ENCODE results near the gene PLEKHA1.

PLEKHA1 gene

GRCh38 chr10:122347170-122347841 is 27.2 kb upstream of the PLEKHA1 start:
- no peak for DNase-seq

DNA sequence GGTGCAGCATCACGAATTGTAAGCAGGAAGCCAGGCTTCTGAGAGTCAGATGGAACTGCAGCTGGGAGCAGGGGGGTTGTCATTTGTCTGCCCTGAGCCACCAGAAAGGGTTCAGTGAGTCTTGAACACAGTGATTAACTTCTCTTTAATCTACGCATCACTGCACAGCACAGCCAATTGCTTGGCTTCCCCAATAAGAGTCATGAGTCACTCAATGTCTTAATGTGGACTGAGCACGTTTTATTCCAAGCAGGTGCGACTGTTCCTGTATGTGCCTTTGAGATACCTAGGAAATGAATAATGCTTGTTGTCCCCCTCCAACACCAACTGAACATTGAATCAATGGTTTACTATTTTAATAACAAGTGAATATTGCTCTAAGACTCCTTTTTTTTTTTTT is 26.0 kb upstream of the PLEKHA1 start:
- no peak for DNase-seq

DNA sequence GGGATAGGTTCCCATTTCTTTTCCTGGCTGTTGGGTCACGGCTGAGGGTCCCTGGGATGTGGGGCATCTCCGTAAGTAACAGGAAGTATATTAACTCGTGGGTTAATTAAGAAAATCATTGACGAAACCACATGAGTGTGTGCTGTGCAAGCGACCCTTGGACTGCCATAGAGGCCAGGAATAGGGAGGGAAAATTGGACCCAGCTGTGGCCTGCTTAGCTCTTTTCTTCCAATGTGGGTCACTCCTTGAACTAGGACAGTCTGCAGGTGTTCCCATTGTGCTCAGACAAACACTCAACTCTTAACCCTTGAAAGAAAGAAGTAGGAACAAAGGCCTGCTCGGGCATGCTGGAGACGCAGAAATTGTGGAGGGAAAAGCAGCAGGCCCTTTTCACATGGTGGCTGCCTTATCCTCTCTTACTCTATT is 25.6 kb upstream of the PLEKHA1 start:
- no peak for DNase-seq

- no peak for DNase-seq
Measured at GRCh38 chr10:122349758-122350369, 24.6 kb upstream of the PLEKHA1 start.

- no peak for DNase-seq
Measured at GRCh38 chr10:122350893-122351292, 23.6 kb upstream of the PLEKHA1 start.

DNA sequence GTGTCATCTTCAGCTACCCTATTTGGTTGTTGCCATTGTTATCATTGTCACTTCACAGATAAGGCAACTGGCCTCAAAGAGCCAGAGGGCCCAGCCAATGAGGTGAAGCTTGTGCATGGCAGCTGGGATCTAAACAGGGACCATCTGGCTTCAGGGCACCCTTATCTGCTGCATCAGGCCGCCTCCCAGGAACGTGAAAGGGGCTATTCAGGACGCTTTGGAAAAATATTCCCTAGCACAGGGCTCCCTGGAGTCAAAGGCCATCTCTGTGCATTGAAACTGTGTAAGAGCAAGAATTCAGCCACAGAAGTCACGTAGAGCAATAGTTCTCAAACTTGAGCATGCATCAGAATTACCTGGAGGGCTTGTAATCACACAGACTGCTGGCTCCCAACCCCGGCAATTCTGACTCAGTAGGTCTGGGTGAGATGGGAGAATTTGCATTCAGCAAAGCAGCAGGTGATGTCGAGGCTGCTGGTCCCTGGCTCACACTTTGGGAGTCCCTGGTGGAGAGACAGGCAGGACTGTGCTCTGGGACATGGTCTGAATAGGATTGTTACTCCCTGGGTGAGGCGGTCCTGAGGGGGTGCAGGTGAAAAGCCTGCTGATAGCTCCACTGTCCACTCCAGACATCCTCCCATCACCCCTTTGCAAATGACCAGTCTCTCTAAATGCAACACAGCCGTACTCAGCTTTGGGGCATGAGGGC is 21.5 kb upstream of the PLEKHA1 start:
- DNase-seq: no peak

GRCh38 chr10:122354383-122354782 is 20.1 kb upstream of the PLEKHA1 start:
- DNase-seq: no peak

DNA sequence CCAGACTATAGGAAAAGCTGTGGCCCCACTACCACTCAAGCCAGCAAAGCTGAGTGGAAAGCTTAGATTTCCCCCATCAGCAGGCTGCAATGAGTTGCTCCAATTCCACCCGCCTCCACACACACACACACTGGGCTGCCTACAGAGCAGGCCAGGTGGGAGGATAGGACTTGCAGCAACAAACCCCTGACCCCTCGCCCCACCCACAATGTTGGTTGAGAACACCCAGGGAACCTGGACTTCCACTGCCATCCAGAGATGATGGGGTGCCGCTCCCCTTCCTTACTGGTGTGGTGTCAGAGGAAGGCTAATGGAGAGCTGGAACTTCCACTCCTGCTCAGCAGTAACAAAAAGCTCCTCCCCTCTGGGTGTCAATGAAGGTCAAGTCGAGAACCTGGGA is 16.8 kb upstream of the PLEKHA1 start:
- DNase-seq: no peak

DNA sequence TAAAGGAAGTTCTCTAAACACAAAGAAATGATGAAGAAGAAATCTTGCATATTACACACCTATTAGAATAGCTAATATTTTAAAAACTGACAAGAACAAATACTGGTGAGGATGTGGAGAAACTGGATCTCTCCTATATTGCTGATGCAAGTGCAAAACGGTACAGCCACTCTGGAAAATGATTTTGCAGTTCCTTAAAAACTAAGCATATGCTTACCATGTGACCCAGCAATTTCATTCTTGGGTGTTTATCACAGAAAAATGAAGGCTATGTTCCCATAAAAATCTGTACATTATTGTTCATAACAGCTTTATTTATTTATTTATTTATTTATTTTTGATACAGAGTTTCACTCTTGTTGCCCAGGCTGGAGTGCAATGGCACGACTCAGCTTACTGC is 14.9 kb upstream of the PLEKHA1 start:
- DNase-seq: no peak

DNA sequence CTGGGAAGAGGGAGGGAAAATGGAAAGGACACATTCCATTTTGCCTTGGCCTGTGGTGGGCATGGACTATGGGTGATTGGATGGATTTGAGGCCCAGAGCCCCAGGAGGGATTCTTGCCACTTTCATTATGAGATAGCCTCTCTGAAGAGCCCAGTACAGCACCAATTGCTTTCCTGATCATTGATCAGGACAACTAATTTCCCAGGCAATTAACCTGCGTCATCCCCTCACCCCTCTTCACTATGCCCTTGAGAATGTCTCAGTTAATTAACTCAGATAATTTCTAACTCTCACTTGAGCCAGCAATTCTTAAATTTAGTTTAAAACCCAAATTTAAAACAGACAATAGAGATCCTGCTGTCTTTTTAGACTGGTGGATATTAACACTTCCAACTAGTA is 13.5 kb upstream of the PLEKHA1 start:
- DNase-seq: no peak

- no peak for DNase-seq
Measured at GRCh38 chr10:122362031-122362592, 12.4 kb upstream of the PLEKHA1 start.

DNA sequence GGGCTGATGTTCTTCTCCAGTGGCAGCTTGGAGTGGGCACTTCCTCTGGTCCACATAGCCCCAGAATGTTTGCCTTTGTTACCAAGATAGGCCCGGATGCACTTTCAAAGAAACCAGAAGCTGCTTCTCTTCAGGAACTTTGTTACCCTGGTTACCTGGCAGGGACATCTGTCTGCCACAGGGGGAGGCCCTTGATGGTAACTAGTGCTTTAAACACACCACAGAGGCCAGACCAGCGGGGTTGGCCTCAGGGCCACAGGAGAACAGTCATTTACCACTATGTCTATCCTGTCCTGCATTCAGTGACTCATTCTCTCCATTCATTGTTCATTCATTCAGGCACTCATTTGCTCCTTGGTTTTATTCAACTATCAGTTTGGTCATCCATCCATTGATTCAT is 11.9 kb upstream of the PLEKHA1 start:
- no peak for DNase-seq

- DNase-seq: no peak
Measured at GRCh38 chr10:122363311-122363710, 11.2 kb upstream of the PLEKHA1 start.

DNA sequence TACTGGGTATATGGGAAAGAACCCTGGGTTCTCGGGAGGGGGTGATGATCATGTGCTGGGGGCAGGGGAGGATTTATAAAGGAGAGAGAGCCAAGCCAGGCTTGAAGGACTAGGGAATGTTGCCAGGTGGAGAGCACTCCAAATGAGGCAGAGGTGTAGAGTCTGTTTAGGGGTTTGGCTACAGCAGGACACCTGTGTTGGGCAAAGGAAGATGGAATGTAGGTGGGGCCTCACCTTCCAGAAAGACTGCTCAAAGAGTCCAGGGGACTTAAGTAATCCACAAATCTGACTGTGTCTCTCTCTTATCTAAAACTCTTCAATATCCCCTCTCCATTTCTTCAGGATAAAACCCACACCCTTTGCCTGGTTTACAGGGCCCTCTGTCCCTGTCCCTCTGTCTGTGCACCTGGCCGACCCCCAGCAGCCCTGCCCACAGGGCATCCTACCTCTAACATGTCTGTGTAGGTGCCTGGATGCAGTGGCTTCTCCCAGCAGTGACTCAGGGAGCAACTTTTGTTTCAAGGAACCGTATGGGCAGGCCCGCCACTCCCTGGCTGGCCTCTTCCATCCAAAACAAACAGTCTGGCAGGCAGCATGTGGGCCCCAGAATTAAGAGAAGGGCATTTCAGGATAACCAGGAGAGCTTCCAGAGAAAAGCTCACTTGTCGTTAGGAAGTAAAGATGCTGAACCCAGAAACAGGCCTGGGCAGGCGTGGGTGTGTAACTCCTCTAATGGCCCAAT is 10.6 kb upstream of the PLEKHA1 start:
- no peak for DNase-seq

- DNase-seq: no peak
Measured at GRCh38 chr10:122368502-122369254, 5.8 kb upstream of the PLEKHA1 start.

DNA sequence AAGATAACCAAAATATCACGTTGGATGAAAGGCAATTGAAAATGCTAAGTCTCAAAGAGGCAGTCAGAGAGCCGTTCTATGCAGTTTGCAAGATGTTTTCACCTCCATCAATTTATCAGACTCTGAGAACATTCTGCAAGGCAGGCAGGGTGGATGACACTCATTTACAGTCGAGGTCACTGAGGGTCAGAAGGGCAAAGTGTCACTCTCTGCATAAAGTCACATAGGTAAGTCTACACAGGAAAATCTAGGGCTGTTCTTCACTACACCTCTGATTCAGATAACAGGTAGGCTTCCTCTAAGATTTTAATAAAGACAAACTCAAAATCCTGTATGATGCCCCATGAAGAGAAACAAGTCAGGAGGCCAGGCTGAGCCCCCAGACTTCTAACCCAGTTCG is 1.4 kb upstream of the PLEKHA1 start:
- no peak for DNase-seq

- DNase-seq: no peak
Measured at GRCh38 chr10:122373721-122374120, 787 bp upstream of the PLEKHA1 start.

GRCh38 chr10:122374859-122375678 is 561 bp downstream of the PLEKHA1 start:
- peak; percentile 6 for DNase-seq

DNA sequence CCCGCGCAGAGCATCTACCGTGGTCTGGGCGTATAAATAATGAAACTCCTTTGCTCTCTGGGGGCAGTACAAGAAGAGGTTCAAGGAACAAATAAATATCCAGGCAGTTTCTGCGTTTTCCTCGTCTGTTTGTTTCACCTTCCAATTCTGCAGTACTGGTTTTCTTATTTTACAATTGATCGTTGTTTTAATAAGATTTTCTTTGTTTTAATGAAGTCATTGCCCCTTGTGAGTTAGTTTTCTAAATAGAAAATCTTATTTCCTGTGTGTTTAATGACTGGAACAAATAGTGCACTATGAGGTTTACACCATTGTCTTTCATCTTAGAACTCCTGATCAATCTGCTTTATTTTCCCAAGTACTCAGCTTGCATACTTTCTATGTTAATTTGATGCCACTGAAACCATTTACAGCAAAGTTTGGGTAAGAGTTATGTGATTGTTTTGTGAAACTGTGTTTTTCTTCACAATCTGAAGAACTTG is 1.2 kb downstream of the PLEKHA1 start:
- DNase-seq: no peak

DNA sequence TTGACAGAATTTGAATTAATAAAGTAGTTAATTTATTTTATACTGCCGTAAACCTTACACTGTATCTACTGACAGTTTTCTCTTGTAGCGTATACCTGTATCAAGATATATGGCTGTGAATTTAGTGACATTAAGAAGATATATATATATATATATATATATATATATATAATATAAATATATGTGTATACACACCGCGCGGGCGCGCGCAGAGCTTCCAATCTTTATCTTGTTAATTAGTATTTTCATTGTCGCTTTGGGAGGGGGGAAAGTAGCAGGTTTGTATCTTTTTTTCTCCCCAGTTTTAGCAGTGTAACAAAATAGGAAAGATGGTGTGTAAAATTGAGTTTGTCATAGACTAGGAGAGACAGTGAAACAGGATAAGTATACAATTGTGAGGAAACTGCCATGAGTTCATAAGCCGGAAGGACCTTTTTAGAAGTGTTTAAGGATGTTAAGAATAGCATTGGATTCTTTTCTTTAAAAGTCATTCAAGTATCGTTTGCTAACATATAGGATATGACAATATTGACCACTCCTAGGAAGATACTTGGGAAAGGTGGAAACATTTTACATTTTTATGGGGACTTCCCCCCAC is 2.0 kb downstream of the PLEKHA1 start:
- DNase-seq: no peak

DNA sequence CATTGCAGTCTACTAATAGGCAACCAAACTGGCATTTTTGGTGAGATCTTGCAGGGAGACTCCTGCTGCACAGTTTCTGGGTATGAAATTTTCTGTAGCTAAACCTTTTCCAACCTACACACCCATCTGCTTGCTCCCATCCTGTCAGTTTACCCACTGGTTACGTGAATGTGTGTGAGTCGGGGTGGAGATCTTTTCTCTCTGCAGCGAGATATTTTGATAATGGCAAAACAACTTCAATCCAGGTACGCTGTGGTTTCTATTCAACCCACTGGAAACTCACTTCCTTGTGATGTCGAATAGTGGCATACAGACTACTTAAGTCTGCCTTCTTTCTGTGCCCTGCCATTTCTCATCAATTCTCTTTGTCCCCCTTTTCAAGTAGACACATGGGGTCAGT is 4.5 kb downstream of the PLEKHA1 start:
- DNase-seq: no peak

Measured in NCI-H2029 (cell line).